RWPE2 (cell line): ENCODE results near the gene KSR2.
A peak's percentile ranks its signal among the peaks of the same experiment; 100 is the strongest.

Source experiments
- ATAC-seq: fragments of 200-7000 bp; cut with Tn5 transposase; 3 replicates; pipeline ENCODE4 v1.9.1; 2021; ENCODE audit warnings: low read depth
- DNase-seq: peaks from one replicate; pipeline ENCODE4 v3.0.0-alpha.2; 2020; ENCODE audit warnings: low spot score
- H3K27ac ChIP-seq: fragments of 450-650 bp; 2 replicates; pipeline ENCODE4 v1.5.1; 2017; ENCODE audit warnings: mild to moderate bottlenecking; ENCODE audit not compliant: poor library complexity, severe bottlenecking
- H3K27me3 ChIP-seq: fragments of 250-450 bp; sonication (Bioruptor Pico); 2 replicates; pipeline ENCODE4 v1.5.1; 2021; ENCODE audit warnings: mild to moderate bottlenecking, moderate library complexity; ENCODE audit not compliant: insufficient read depth, poor library complexity, severe bottlenecking
- H3K36me3 ChIP-seq: fragments of 250-450 bp; sonication (Bioruptor Pico); 2 replicates; pipeline ENCODE4 v1.5.1; 2020; ENCODE audit warnings: low read depth, mild to moderate bottlenecking, moderate library complexity
- H3K4me1 ChIP-seq: fragments of 250-450 bp; sonication (Bioruptor Pico); 2 replicates; pipeline ENCODE4 v1.5.1; 2021; ENCODE audit warnings: mild to moderate bottlenecking, moderate library complexity; ENCODE audit not compliant: insufficient read depth, poor library complexity, severe bottlenecking
- H3K4me3 ChIP-seq: fragments of 250-450 bp; sonication (Bioruptor Pico); 2 replicates; pipeline ENCODE4 v1.5.1; 2021; ENCODE audit warnings: mild to moderate bottlenecking, moderate library complexity; ENCODE audit not compliant: severe bottlenecking
- H3K9me3 ChIP-seq: fragments of 250-450 bp; sonication (Bioruptor Pico); 2 replicates; pipeline ENCODE4 v1.5.1; 2021; ENCODE audit warnings: mild to moderate bottlenecking, moderate library complexity; ENCODE audit not compliant: severe bottlenecking
- TF ChIP-seq, protein P1 (sequence below): fragments of 450-650 bp; IDR thresholded peaks from one replicate; pipeline ENCODE4 v1.5.1; 2017; ENCODE audit warnings: mild to moderate bottlenecking, moderate library complexity; ENCODE audit not compliant: poor library complexity, severe bottlenecking

KSR2 gene

DNA sequence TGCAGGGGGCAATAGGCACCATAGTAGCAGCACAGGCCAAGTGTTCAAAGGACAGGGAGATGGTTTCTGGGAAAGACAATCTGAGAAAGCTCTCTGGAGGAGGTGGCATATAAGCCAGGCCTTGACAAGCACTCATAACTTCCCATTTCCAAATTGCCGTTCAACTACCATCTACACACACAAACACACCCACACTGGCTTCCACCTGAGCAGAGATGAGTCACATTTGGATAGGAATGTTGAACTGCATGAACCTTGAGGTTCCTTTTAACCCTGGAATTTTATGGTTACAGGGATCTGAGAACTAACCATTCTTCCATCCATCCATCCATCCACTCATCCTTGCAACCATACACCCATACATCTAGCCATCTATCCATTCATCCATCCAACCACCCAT, 86.6 kb downstream of the KSR2 start:
- ATAC-seq (peak; percentile 54; the same call in 2 of the 3 replicates), DNase-seq (no peak)
- Histone ChIP-seq H3K27ac (no peak overlapping the region), H3K4me1 (no peaks in the 10 kb centered on the region), H3K9me3 (no peaks in the 10 kb centered on the region), H3K27me3 (no peaks in the 10 kb centered on the region), H3K4me3 (no peak overlapping the region), H3K36me3 (no peaks in the 10 kb centered on the region)
- TF ChIP-seq, protein P1, sequence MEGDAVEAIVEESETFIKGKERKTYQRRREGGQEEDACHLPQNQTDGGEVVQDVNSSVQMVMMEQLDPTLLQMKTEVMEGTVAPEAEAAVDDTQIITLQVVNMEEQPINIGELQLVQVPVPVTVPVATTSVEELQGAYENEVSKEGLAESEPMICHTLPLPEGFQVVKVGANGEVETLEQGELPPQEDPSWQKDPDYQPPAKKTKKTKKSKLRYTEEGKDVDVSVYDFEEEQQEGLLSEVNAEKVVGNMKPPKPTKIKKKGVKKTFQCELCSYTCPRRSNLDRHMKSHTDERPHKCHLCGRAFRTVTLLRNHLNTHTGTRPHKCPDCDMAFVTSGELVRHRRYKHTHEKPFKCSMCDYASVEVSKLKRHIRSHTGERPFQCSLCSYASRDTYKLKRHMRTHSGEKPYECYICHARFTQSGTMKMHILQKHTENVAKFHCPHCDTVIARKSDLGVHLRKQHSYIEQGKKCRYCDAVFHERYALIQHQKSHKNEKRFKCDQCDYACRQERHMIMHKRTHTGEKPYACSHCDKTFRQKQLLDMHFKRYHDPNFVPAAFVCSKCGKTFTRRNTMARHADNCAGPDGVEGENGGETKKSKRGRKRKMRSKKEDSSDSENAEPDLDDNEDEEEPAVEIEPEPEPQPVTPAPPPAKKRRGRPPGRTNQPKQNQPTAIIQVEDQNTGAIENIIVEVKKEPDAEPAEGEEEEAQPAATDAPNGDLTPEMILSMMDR, result no peak

GRCh38 chr12:117881517-117881916, 87.3 kb downstream of the KSR2 start:
- Histone ChIP-seq H3K4me1 (no peaks in the 10 kb centered on the region), H3K27me3 (no peaks in the 10 kb centered on the region), H3K27ac (no peak overlapping the region), H3K4me3 (no peak overlapping the region), H3K9me3 (no peaks in the 10 kb centered on the region), H3K36me3 (no peaks in the 10 kb centered on the region)
- TF ChIP-seq, protein P1, result no peak
- no peak for ATAC-seq
- no peak for DNase-seq

DNA sequence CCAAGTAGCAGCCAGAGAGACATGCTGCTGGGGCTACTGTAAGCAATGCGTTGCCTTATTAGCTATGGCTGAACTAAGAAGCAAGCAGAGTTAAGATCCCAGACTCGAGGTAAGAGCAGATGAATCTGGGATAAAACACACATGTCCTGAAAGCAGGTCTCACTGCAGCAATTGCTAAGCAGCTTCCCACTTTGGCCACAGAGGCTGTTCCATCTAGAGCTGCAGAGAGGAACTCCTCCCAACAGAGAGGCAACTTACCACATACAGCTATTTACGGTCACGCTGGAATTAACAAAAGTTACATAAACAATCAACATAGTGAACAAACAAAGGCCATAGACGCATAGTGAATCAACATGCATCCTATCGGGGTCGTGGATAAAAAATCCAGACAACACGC, 90.2 kb downstream of the KSR2 start:
- Histone ChIP-seq H3K27ac (no peak overlapping the region), H3K36me3 (no peaks in the 10 kb centered on the region), H3K4me3 (no peak overlapping the region), H3K9me3 (no peaks in the 10 kb centered on the region), H3K27me3 (no peaks in the 10 kb centered on the region), H3K4me1 (no peaks in the 10 kb centered on the region)
- ATAC-seq, result no peak
- TF ChIP-seq, protein P1, result no peak
- no peak for DNase-seq

DNA sequence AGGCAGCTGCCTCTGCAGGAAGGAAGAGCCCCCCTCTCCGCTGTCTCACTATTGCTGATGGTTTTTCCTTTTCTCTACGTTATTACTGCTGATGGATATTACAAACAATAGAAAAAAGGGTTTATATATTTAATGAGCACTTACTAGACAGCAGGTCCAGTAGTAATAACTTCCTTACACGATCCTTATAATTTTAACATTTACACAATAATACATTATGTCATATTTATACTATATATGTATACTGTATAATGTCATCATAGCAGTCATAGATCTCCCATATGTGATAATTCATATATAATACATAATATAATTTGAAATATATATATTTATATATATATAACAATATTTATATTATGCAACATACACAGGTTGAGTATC, 92.4 kb downstream of the KSR2 start:
- TF ChIP-seq, protein P1, result no peak
- Histone ChIP-seq H3K4me1 (no peaks in the 10 kb centered on the region), H3K9me3 (no peaks in the 10 kb centered on the region), H3K4me3 (no peak overlapping the region), H3K27me3 (no peaks in the 10 kb centered on the region), H3K36me3 (no peaks in the 10 kb centered on the region), H3K27ac (no peak overlapping the region)
- DNase-seq, result no peak
- no peak for ATAC-seq

GRCh38 chr12:117875744-117876435, 92.9 kb downstream of the KSR2 start:
- Histone ChIP-seq H3K4me3 (no peak overlapping the region), H3K27me3 (no peaks in the 10 kb centered on the region), H3K27ac (no peak overlapping the region), H3K4me1 (no peaks in the 10 kb centered on the region), H3K36me3 (no peaks in the 10 kb centered on the region), H3K9me3 (no peaks in the 10 kb centered on the region)
- ATAC-seq, result no peak
- TF ChIP-seq, protein P1, result no peak
- DNase-seq, result no peak
